ENCODE measurements around the gene CNOT4.

Gene CNOT4

GRCh38 chr7:135334830-135335543 lies 174.9 kb downstream of the CNOT4 start:
- H4K20me1 ChIP-seq (ENCODE audit: insufficient read depth, low read length), result no peaks in the 10 kb centered on the region
- no peak overlapping the region for H2AFZ ChIP-seq (ENCODE audit: low read depth, low read length)
- H3K4me3 ChIP-seq (ENCODE audit: low read length), result no peak overlapping the region

GRCh38 chr7:135333946-135334345 lies 176.0 kb downstream of the CNOT4 start:
- Histone ChIP-seq H3K4me3 (ENCODE audit: low read length) (no peak overlapping the region), H3K27ac (ENCODE audit: low read length) (no peak overlapping the region), H3K4me1 (ENCODE audit: low read length) (no peaks in the 10 kb centered on the region), H2AFZ (ENCODE audit: low read depth, low read length) (no peak overlapping the region), H3K36me3 (replicated peaks; ENCODE audit: low read depth, low read length) (no peaks in the 10 kb centered on the region), H3K79me2 (ENCODE audit: low read length) (no peaks in the 10 kb centered on the region), H3K4me2 (ENCODE audit: low read length) (no peak overlapping the region), H4K20me1 (ENCODE audit: insufficient read depth, low read length) (no peaks in the 10 kb centered on the region), H3K9me3 (ENCODE audit: insufficient read depth, low read length) (no peaks in the 10 kb centered on the region), H3K27me3 (ENCODE audit: low read depth, low read length) (no peaks in the 10 kb centered on the region), H3K9ac (ENCODE audit: low read length) (no peak overlapping the region)
- TF ChIP-seq EZH2phosphoT487 (IDR thresholded peaks at IDR 0.05; ENCODE audit: low read depth) (no peak), CTCF (IDR thresholded peaks at IDR 0.05; ENCODE audit: low read depth, low read length) (no peak)

More at GRCh38 chr7:135334830-135335543, 174.9 kb downstream of the CNOT4 start:
- H3K27me3 ChIP-seq (ENCODE audit: low read depth, low read length), result no peaks in the 10 kb centered on the region
- H3K4me1 ChIP-seq (ENCODE audit: low read length), result no peaks in the 10 kb centered on the region
- no peak overlapping the region for H3K9ac ChIP-seq (ENCODE audit: low read length)
- TF ChIP-seq CTCF (IDR thresholded peaks at IDR 0.05; ENCODE audit: low read depth, low read length), result no peak
- no peak for TF ChIP-seq EZH2phosphoT487 (IDR thresholded peaks at IDR 0.05; ENCODE audit: low read depth)
- no peak overlapping the region for H3K4me2 ChIP-seq (ENCODE audit: low read length)
- no peaks in the 10 kb centered on the region for H3K36me3 ChIP-seq (replicated peaks; ENCODE audit: low read depth, low read length)
- H3K9me3 ChIP-seq (ENCODE audit: insufficient read depth, low read length), result no peaks in the 10 kb centered on the region
- no peak overlapping the region for H3K27ac ChIP-seq (ENCODE audit: low read length)
- no peaks in the 10 kb centered on the region for H3K79me2 ChIP-seq (ENCODE audit: low read length)

GRCh38 chr7:135333200-135333599 lies 176.7 kb downstream of the CNOT4 start:
- H3K9me3 ChIP-seq (ENCODE audit: insufficient read depth, low read length), result no peaks in the 10 kb centered on the region
- no peaks in the 10 kb centered on the region for H3K36me3 ChIP-seq (replicated peaks; ENCODE audit: low read depth, low read length)
- no peak for TF ChIP-seq EZH2phosphoT487 (IDR thresholded peaks at IDR 0.05; ENCODE audit: low read depth)
- no peak for TF ChIP-seq CTCF (IDR thresholded peaks at IDR 0.05; ENCODE audit: low read depth, low read length)
- H3K27me3 ChIP-seq (ENCODE audit: low read depth, low read length), result peaks cover under 1% of the 10 kb centered on the region; the same call in 1 of the 2 replicates
- no peaks in the 10 kb centered on the region for H4K20me1 ChIP-seq (ENCODE audit: insufficient read depth, low read length)
- H3K4me1 ChIP-seq (ENCODE audit: low read length), result no peaks in the 10 kb centered on the region
- H3K4me3 ChIP-seq (ENCODE audit: low read length), result no peak overlapping the region
- H3K79me2 ChIP-seq (ENCODE audit: low read length), result no peaks in the 10 kb centered on the region
- H3K4me2 ChIP-seq (ENCODE audit: low read length), result no peak overlapping the region
- no peak overlapping the region for H3K27ac ChIP-seq (ENCODE audit: low read length)
- H2AFZ ChIP-seq (ENCODE audit: low read depth, low read length), result no peak overlapping the region
- H3K9ac ChIP-seq (ENCODE audit: low read length), result no peak overlapping the region

GRCh38 chr7:135330088-135330487 lies 179.8 kb downstream of the CNOT4 start:
- no peak overlapping the region for H3K4me2 ChIP-seq (ENCODE audit: low read length)
- no peaks in the 10 kb centered on the region for H4K20me1 ChIP-seq (ENCODE audit: insufficient read depth, low read length)
- H3K9ac ChIP-seq (ENCODE audit: low read length), result no peak overlapping the region
- no peaks in the 10 kb centered on the region for H3K9me3 ChIP-seq (ENCODE audit: insufficient read depth, low read length)
- H3K36me3 ChIP-seq (replicated peaks; ENCODE audit: low read depth, low read length), result no peaks in the 10 kb centered on the region
- no peaks in the 10 kb centered on the region for H3K4me1 ChIP-seq (ENCODE audit: low read length)
- H2AFZ ChIP-seq (ENCODE audit: low read depth, low read length), result no peak overlapping the region
- H3K27me3 ChIP-seq (ENCODE audit: low read depth, low read length), result peaks cover 10% of the 10 kb centered on the region
- no peak overlapping the region for H3K4me3 ChIP-seq (ENCODE audit: low read length)
- H3K79me2 ChIP-seq (ENCODE audit: low read length), result no peaks in the 10 kb centered on the region
- TF ChIP-seq EZH2phosphoT487 (IDR thresholded peaks at IDR 0.05; ENCODE audit: low read depth) (no peak), CTCF (IDR thresholded peaks at IDR 0.05; ENCODE audit: low read depth, low read length) (no peak)
- H3K27ac ChIP-seq (ENCODE audit: low read length), result no peak overlapping the region
